Skeletal muscle satellite cell (primary cell): ENCODE measurements around the gene C18orf32.
"Not testable (repeated sequence)": the region's sequence is repeated elsewhere in the genome, so short reads cannot be mapped to it uniquely, and the experiment has no call there.

Experiments used
- H3K27me3 ChIP-seq: 2 replicates; pipeline ENCODE4 v1.7.0; 2013; ENCODE audit warnings: low read length; ENCODE audit not compliant: control insufficient read depth, insufficient read depth
- H3K36me3 ChIP-seq: 2 replicates; pipeline ENCODE4 v1.7.0; 2013; ENCODE audit warnings: mild to moderate bottlenecking, control low read depth, low read length; ENCODE audit not compliant: insufficient read depth
- H3K4me1 ChIP-seq: 2 replicates; pipeline ENCODE4 v1.7.0; 2013; ENCODE audit warnings: low read length; ENCODE audit not compliant: control insufficient read depth, insufficient read depth
- H3K4me2 ChIP-seq: 2 replicates; pipeline ENCODE4 v1.7.0; 2013; ENCODE audit warnings: mild to moderate bottlenecking, low read length
- H3K4me3 ChIP-seq: 2 replicates; pipeline ENCODE4 v1.7.0; 2013; ENCODE audit warnings: low read length
- H3K9ac ChIP-seq: 2 replicates; pipeline ENCODE4 v1.7.0; 2013; ENCODE audit warnings: mild to moderate bottlenecking, low read depth, low read length, moderate library complexity
- H3K9me3 ChIP-seq: replicated peaks from 2 replicates; pipeline ENCODE4 v1.7.0; 2013; ENCODE audit warnings: mild to moderate bottlenecking, control low read depth, low read length

Gene C18orf32

DNA sequence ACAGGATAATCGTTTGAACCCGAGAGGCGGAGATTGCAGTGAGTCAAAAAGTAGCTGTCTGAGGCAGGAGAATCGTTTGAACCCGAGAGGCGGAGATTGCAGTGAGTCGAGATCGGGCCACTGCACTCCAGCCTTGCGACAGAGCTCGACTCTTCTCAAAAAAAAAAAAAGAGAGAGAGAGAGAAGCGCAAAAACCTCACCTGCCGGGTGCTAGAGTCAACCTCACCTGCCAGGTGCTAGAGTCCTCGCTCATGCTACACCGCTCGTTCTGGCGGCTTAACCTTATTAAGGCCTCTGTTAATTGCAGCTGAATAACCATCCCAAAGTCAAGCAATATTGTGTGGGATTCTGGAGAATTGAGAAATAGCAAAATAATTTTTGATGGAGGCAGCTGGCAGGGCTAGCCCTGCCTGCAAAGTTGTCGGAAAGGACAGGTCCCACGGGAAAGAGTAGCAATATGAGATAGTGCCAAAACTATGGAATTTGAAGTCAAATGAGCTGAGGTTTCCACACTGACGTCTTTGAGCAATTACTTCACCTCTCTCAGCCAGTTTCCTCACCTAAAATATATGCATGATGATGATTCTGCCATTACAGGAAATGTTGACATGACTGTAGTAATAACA is 25.9 kb downstream of the C18orf32 start:
- H3K9me3 ChIP-seq: no peaks in the 10 kb centered on the region
- H3K36me3 ChIP-seq: no peaks in the 10 kb centered on the region
- peak overlapping the region; percentile 94 for H3K9ac ChIP-seq
- H3K27me3 ChIP-seq: no peaks in the 10 kb centered on the region
- peak overlapping the region; percentile 79 for H3K4me2 ChIP-seq
- H3K4me1 ChIP-seq: peaks cover 14% of the 10 kb centered on the region
- H3K4me3 ChIP-seq: peak overlapping the region; percentile 99

DNA sequence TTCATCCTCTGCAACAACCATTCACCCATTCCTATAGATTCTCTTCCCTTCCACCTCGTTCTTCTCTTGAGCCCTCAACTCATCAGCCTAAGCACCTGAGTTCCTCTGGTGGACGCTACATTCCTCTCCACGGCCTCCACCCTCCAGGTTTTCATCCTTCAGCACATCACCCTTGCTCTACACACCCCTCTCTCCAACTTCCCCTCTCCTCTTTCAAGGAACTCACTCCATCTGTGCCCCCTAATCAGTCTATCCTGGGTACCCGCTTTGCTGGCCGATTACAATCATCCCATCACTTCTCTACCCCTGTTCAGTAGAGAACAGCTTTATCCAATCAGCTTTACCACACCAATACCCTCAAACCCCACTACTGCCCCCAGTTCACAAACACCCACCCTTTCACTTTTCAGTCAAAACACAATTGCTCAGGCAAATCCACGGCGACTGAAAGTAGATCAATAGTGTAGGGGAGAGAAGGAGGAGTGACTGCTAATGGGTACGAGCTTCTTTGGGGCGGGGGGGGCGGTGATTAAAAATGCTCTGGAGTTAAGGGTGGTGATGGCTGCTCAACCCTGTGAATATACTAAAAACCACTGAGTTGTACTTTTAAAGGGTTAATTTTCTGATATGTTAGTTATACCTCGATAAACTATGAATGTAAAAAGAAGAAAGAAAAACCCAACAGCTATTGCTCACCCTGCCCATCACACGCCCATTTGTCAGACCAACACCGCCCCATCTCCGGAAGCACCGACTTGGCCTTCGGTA is 27.4 kb downstream of the C18orf32 start:
- Histone ChIP-seq H3K4me3 (peak overlapping the region; percentile 99), H3K36me3 (no peaks in the 10 kb centered on the region), H3K9me3 (no peaks in the 10 kb centered on the region), H3K27me3 (no peaks in the 10 kb centered on the region), H3K4me2 (peak overlapping the region; percentile 79), H3K4me1 (peaks cover 14% of the 10 kb centered on the region), H3K9ac (peak overlapping the region; percentile 94)

GRCh38 chr18:49457616-49458015 is 29.4 kb downstream of the C18orf32 start:
- no peak overlapping the region for H3K4me2 ChIP-seq
- H3K9ac ChIP-seq: no peak overlapping the region
- H3K36me3 ChIP-seq: no peaks in the 10 kb centered on the region
- no peaks in the 10 kb centered on the region for H3K27me3 ChIP-seq
- no peak overlapping the region for H3K4me3 ChIP-seq
- H3K9me3 ChIP-seq: no peaks in the 10 kb centered on the region
- H3K4me1 ChIP-seq: peaks cover 14% of the 10 kb centered on the region

DNA sequence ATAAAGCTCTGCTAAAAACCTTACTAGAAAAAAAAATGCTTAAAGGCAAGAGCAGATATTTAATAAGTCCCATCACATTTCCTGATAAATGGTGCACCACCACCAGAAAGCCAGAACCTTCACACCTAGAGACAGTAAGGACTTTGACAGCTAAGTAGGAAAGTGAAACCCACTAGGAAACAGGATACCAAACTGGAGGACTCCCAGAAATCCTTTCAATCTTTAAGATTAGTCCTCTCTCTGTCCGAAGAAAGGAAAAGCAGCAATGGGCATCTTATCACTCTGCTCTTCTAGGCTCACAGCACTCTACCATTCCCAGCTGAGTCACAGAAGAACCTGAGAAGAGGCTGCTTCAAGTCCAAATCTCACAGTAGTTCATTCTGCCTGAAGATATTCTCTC is 30.2 kb downstream of the C18orf32 start:
- no peaks in the 10 kb centered on the region for H3K36me3 ChIP-seq
- H3K9me3 ChIP-seq: no peaks in the 10 kb centered on the region
- H3K9ac ChIP-seq: no peak overlapping the region
- no peaks in the 10 kb centered on the region for H3K27me3 ChIP-seq
- H3K4me1 ChIP-seq: peaks cover 14% of the 10 kb centered on the region
- H3K4me3 ChIP-seq: no peak overlapping the region
- peak overlapping the region; percentile 11 for H3K4me2 ChIP-seq

DNA sequence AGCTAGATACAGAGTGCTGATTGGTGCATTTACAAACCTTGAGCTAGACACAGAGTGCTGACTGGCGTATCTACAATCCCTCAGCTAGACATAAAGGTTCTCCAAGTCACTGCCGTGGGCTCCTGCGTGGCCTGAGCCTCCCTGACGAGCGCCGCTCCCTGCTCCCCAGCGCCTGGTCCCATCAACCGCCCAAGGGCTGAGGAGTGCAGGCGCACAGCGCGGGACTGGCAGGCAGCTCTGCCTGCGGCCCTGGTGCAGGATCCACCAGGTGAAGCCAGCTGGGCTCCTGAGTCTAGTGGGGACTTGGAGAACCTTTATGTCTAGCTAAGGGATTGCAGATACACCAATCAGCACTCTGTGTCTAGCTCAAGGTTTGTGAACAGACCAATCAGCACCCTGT is 34.5 kb downstream of the C18orf32 start:
- H3K27me3 ChIP-seq, H3K9ac ChIP-seq, H3K4me2 ChIP-seq, H3K9me3 ChIP-seq, H3K4me3 ChIP-seq, H3K4me1 ChIP-seq, H3K36me3 ChIP-seq: not testable (repeated sequence)

DNA sequence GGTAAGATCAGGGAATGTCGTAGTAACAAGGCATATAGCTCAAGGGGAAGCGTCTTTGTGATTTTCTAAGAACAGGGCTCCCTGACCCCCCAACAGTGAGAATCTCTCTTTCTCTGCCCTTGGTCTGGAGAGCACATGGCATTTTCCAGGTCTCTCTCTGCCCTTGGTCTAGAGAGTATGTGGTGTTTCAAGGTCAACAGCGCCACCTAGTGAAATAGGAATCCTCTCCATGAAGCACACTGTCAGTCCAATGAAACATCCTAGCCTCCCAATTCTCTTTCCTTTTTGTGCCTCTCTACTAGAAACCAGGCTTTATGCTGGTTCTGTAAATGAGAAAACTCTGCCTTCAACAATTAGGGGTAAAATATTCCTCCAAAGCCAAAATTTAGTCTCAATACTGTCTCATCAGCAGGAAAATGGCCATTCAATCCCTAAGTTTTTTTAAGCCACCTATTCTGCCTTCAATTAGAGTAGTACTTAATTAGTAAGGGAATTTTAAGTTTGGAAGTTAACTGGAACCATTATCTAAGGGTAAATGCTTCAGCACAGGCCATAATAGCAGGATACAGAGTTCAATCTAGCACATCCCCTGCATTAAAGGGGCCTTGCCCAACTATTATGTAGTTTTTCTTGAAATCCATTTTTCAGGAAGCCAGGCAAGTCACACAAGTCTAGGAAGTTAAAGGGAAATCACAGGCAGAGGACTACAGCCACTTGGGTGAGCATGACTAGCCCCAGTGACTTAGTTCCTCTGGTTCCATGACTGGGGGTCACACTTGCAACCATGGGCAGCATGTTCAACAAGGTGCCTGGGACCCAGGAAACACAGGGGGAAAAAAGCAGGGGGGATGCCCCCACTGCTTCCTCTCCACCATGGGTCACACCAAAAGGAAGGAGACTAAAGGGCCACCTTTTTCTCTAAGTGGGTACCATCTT is 39.0 kb downstream of the C18orf32 start:
- no peak overlapping the region for H3K4me3 ChIP-seq
- no peaks in the 10 kb centered on the region for H3K36me3 ChIP-seq
- H3K27me3 ChIP-seq: no peaks in the 10 kb centered on the region
- no peak overlapping the region for H3K9ac ChIP-seq
- no peak overlapping the region for H3K4me2 ChIP-seq
- H3K9me3 ChIP-seq: no peaks in the 10 kb centered on the region
- H3K4me1 ChIP-seq: no peaks in the 10 kb centered on the region

DNA sequence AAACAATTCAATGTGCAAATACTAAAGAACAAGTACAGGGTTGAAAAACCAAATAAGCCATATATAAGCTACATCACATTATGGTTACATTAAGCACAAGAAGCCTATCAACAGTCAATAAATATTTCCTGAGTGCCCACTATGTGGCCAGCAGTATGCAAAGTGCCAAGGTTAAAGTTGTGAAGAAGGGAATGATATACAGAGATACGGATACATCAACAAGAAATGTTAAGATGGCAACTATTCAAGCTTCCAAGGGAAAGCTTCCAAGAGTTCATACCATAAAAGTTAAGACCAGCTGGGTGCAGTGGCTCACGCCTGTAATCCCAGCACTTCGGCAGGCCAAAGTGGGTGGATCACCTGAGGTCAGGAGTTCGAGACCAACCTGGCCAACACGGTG is 40.6 kb downstream of the C18orf32 start:
- Histone ChIP-seq H3K9me3 (no peaks in the 10 kb centered on the region), H3K9ac (no peak overlapping the region), H3K4me1 (no peaks in the 10 kb centered on the region), H3K4me2 (no peak overlapping the region), H3K4me3 (no peak overlapping the region), H3K27me3 (no peaks in the 10 kb centered on the region), H3K36me3 (no peaks in the 10 kb centered on the region)

DNA sequence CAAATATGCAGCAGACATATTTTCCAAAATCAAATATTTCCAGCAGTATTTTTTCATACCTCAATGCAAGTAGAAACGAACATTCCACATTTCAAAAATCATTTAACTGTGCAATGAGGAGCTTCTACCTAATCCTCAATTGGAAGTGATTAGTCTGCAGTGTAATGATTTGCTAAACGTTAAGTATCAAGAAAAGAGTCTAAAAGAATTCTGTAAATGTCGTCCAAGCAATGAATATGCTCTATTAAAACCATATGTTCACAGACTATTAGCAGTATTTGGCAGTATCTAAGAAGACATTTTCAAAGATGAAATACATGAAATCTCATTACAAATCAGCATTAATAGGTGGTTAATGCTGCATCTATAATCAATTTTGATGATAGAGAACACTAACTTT is 42.5 kb downstream of the C18orf32 start:
- no peaks in the 10 kb centered on the region for H3K9me3 ChIP-seq
- H3K9ac ChIP-seq: no peak overlapping the region
- no peak overlapping the region for H3K4me2 ChIP-seq
- H3K4me1 ChIP-seq: no peaks in the 10 kb centered on the region
- H3K4me3 ChIP-seq: no peak overlapping the region
- H3K27me3 ChIP-seq: no peaks in the 10 kb centered on the region
- H3K36me3 ChIP-seq: no peaks in the 10 kb centered on the region

DNA sequence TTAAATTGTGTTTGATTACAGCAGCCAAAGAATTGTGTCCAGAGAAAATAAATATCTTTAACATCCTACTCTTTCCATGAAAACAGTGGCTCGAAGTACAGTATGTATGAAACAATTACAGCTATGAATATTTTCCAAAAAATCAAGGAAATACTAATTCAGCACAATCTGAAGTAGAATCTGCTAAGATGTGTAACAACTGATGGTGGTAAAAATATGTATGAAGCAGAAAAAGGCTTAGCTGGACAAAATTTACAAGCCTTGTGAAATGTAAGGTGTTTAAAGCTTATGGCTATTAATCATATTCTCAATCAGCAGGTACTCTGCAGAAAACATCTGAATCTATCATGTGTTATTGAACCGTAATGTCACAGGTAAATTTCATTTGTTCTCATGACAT is 43.2 kb downstream of the C18orf32 start:
- no peaks in the 10 kb centered on the region for H3K9me3 ChIP-seq
- H3K4me2 ChIP-seq: no peak overlapping the region
- H3K36me3 ChIP-seq: no peaks in the 10 kb centered on the region
- no peak overlapping the region for H3K9ac ChIP-seq
- H3K4me3 ChIP-seq: no peak overlapping the region
- H3K27me3 ChIP-seq: no peaks in the 10 kb centered on the region
- H3K4me1 ChIP-seq: no peaks in the 10 kb centered on the region

DNA sequence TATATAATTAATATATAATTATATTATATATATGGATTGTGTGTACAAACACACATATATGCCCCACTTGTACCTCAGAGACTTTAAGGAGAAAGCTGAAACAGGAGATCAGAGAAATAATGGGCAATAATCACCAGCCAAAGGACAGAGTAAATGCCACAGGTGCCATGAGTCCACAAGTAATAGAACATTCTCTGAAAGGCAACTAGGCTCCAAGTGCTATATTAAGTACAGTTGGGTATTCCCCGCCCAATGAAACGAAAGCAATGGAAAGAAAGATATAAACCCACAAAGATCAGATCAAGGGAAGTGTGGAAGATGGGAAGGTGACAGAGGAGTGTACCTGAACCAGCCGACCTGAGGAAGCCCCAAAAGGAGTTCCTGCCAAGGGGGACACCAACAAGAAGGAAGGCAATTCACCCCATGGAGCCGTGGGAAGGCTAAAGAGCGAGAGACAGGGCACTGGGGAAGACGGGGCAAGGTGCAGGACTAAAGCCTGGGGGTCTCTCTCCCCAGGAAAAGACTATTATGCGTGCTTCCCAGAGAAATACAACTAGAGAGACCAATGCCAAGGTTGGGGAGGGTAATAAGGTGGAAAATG is 45.6 kb downstream of the C18orf32 start:
- H3K36me3 ChIP-seq: no peaks in the 10 kb centered on the region
- no peaks in the 10 kb centered on the region for H3K27me3 ChIP-seq
- H3K4me2 ChIP-seq: no peak overlapping the region
- no peak overlapping the region for H3K9ac ChIP-seq
- H3K4me3 ChIP-seq: no peak overlapping the region
- H3K9me3 ChIP-seq: no peaks in the 10 kb centered on the region
- H3K4me1 ChIP-seq: no peaks in the 10 kb centered on the region

GRCh38 chr18:49435170-49435569 is 51.9 kb downstream of the C18orf32 start:
- Histone ChIP-seq H3K4me3 (no peak overlapping the region), H3K36me3 (no peaks in the 10 kb centered on the region), H3K4me2 (no peak overlapping the region), H3K4me1 (peaks cover 4% of the 10 kb centered on the region), H3K9ac (no peak overlapping the region), H3K27me3 (no peaks in the 10 kb centered on the region), H3K9me3 (no peaks in the 10 kb centered on the region)
